Vagina (tissue), 2 donors: ENCODE measurements around the gene TNN. TPM values are rescaled to one million over a fixed set of nuclear protein-coding genes. Genes with fewer than 3 reads are reported as not detected.

ENCODE experiments used
- DNase-seq, 2 donors: peaks; one replicate each; pipeline ENCODE4 v3.0.0-alpha.2; 2017; ENCODE audit errors: extremely low spot score in 2 of 2
- H3K27ac ChIP-seq: fragments of 200-600 bp; sonication (generic); one replicate; pipeline ENCODE4 v1.5.1; 2019
- H3K27me3 ChIP-seq: fragments of 200-600 bp; sonication (generic); one replicate; pipeline ENCODE4 v1.5.1; 2019
- H3K36me3 ChIP-seq, 2 donors: fragments of 200-600 bp; sonication (generic); one replicate each; pipeline ENCODE4 v1.5.1; 2017 to 2019
- H3K4me1 ChIP-seq: fragments of 200-600 bp; sonication (generic); one replicate; pipeline ENCODE4 v1.5.1; 2019
- H3K4me3 ChIP-seq, 2 donors: fragments of 200-600 bp; sonication (generic); 1 replicate in 1 of 2; 2 replicates in 1 of 2; pipeline ENCODE4 v1.5.1; 2016 to 2019
- H3K9me3 ChIP-seq: fragments of 200-600 bp; sonication (generic); one replicate; pipeline ENCODE4 v1.5.1; 2019
- CTCF ChIP-seq, 3 experiments: fragments of 450-650 bp in 2 of 3; fragments of 200-600 bp in 1 of 3; sonication (generic) in 1 of 3; IDR thresholded peaks; one replicate each; pipeline ENCODE4 v1.5.1; 2017 to 2019; ENCODE audit warnings: antibody characterized with exemption in 3 of 3, mild to moderate bottlenecking in 2 of 3, moderate library complexity in 2 of 3
- POLR2A ChIP-seq, 2 donors: fragments of 450-650 bp; IDR thresholded peaks; one replicate each; pipeline ENCODE4 v1.6.1; 2017; ENCODE audit warnings: antibody characterized with exemption in 2 of 2, mild to moderate bottlenecking in 2 of 2, moderate library complexity in 2 of 2
- POLR2AphosphoS5 ChIP-seq, 2 donors: sonication (generic); formaldehyde crosslinking; IDR thresholded peaks; one replicate each; pipeline ENCODE4 v1.9.0; 2017; ENCODE audit warnings: antibody characterized with exemption in 2 of 2, mild to moderate bottlenecking in 2 of 2, low read depth in 1 of 2; ENCODE audit not compliant: insufficient read depth in 1 of 2
- intact Hi-C: fragments of 100-400 bp; cut with DNase I; formaldehyde crosslinking; loops from one replicate; pipeline ENCODE4 v1.15.1; 2023
- total RNA-seq: library from RNA; depleted of rRNA; stranded (reverse); fragments of >200 nt; gene quantifications from one replicate; pipeline ENCODE4 v1.2.3, GENCODE V29; 2016

The TNN gene
- total RNA-seq, 1 donor from 2014 or later, result not detected

- TF ChIP-seq CTCF (IDR thresholded peaks at IDR 0.05) (no peak), POLR2A (IDR thresholded peaks at IDR 0.05) (no peak), POLR2AphosphoS5 (IDR thresholded peaks at IDR 0.05; ENCODE audit: insufficient read depth in 1 of 2, low read depth in 1 of 2) (no peak)
- no peak for DNase-seq
- peaks cover 0 to 3% of the 10 kb centered on the region in 2 donors for H3K36me3 ChIP-seq
- intact Hi-C loops, result no loop called here
- no peaks in the 10 kb centered on the region for H3K27me3 ChIP-seq
- H3K4me3 ChIP-seq, result no peak overlapping the region
- peaks cover 35% of the 10 kb centered on the region for H3K4me1 ChIP-seq
- H3K9me3 ChIP-seq, result no peaks in the 10 kb centered on the region
- no peak overlapping the region for H3K27ac ChIP-seq
Observed at GRCh38 chr1:175176246-175176645, 108.6 kb downstream of the TNN start.

- intact Hi-C loops, result no loop called here
- no peaks in the 10 kb centered on the region for H3K9me3 ChIP-seq
- no peak for DNase-seq
- H3K27me3 ChIP-seq, result no peaks in the 10 kb centered on the region
- no peak overlapping the region for H3K27ac ChIP-seq
- no peak overlapping the region for H3K4me3 ChIP-seq
- TF ChIP-seq POLR2AphosphoS5 (IDR thresholded peaks at IDR 0.05; ENCODE audit: insufficient read depth in 1 of 2, low read depth in 1 of 2) (no peak), POLR2A (IDR thresholded peaks at IDR 0.05) (no peak), CTCF (IDR thresholded peaks at IDR 0.05) (no peak)
- H3K4me1 ChIP-seq, result peaks cover 52% of the 10 kb centered on the region
- H3K36me3 ChIP-seq, result peaks cover 0 to 3% of the 10 kb centered on the region in 2 donors
Observed at GRCh38 chr1:175178056-175178455, 110.4 kb downstream of the TNN start.

GRCh38 chr1:175178456-175178855 lies 110.8 kb downstream of the TNN start:
- TF ChIP-seq POLR2AphosphoS5 (IDR thresholded peaks at IDR 0.05; ENCODE audit: insufficient read depth in 1 of 2, low read depth in 1 of 2), result no peak
- no peak for TF ChIP-seq POLR2A (IDR thresholded peaks at IDR 0.05)
- no peak for TF ChIP-seq CTCF (IDR thresholded peaks at IDR 0.05)
- no peaks in the 10 kb centered on the region for H3K9me3 ChIP-seq
- H3K36me3 ChIP-seq, result peaks cover 0 to 3% of the 10 kb centered on the region in 2 donors
- H3K4me3 ChIP-seq, result no peak overlapping the region
- no peaks in the 10 kb centered on the region for H3K27me3 ChIP-seq
- H3K27ac ChIP-seq, result no peak overlapping the region
- no peak for DNase-seq
- intact Hi-C loops, result no loop called here
- H3K4me1 ChIP-seq, result peaks cover 55% of the 10 kb centered on the region

GRCh38 chr1:175179837-175180590 lies 112.4 kb downstream of the TNN start:
- TF ChIP-seq CTCF (IDR thresholded peaks at IDR 0.05) (no peak), POLR2AphosphoS5 (IDR thresholded peaks at IDR 0.05; ENCODE audit: insufficient read depth in 1 of 2, low read depth in 1 of 2) (no peak), POLR2A (IDR thresholded peaks at IDR 0.05) (no peak)
- Histone ChIP-seq H3K4me1 (peaks cover 57% of the 10 kb centered on the region), H3K27me3 (no peaks in the 10 kb centered on the region), H3K36me3 (peaks cover 0 to 3% of the 10 kb centered on the region in 2 donors), H3K27ac (no peak overlapping the region), H3K4me3 (no peak overlapping the region), H3K9me3 (no peaks in the 10 kb centered on the region)
- no peak for DNase-seq
- intact Hi-C loops, result no loop called here

GRCh38 chr1:175182201-175182746 lies 114.6 kb downstream of the TNN start:
- intact Hi-C loops, result no loop called here
- no peaks in the 10 kb centered on the region for H3K27me3 ChIP-seq
- peaks cover 80% of the 10 kb centered on the region for H3K4me1 ChIP-seq
- TF ChIP-seq POLR2AphosphoS5 (IDR thresholded peaks at IDR 0.05; ENCODE audit: insufficient read depth in 1 of 2, low read depth in 1 of 2), result no peak
- TF ChIP-seq POLR2A (IDR thresholded peaks at IDR 0.05), result no peak
- TF ChIP-seq CTCF (IDR thresholded peaks at IDR 0.05), result no peak
- no peaks in the 10 kb centered on the region for H3K9me3 ChIP-seq
- DNase-seq, result no peak
- no peak overlapping the region for H3K27ac ChIP-seq
- H3K36me3 ChIP-seq, result no peaks in the 10 kb centered on the region
- H3K4me3 ChIP-seq, result no peak overlapping the region
